ENCODE data around the gene TGFBR3. TPM values are rescaled to one million over a fixed set of nuclear protein-coding genes. Genes with fewer than 3 reads are reported as not detected.
A peak's percentile ranks its signal among the peaks of the same experiment; 100 is the strongest.

The TGFBR3 gene
- total and polyA plus RNA-seq, 9 of the 15 experiments (the other 6 are each of a cell fraction or from before 2014, with no cell fraction given), result 3.6 to 32.4 (median 15.6) TPM

DNA sequence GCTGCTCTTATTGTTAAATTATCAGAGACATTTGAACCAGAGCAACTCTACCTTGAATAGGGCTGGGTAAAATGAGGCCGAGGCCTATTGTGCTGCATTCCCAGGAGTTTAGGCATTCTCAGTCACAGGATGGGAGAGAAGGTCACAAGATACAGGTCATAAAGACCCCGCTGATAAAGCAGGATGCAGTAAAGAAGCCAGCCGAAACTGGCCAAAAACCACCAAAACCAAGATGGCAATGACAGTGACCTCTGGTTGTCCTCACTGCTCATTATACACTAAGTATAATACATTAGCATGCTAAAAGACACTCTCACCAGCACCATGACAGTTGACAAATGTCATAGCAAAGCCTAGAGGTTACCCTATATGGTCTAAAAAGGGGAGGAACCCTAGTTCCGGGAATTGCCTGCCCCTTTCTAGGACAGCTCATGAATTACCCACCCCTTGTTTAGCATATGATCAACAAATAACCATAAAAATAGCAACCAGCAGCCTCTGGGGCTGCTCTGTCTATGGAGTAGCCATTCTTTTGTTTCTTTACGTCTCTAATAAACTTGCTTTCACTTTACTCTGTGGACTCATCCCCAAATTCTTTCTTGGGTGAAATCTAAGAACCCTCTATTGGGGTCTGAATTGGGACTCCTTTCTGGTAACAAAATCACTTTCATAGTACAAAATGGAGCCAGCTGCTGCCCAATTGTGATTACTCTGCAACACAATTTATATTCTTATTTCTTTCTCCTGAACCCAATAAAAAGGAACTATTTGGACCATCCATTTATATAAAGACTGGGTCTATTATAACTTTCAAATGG lies 179.6 kb downstream of the TGFBR3 start (continued):
- TF ChIP-seq TGIF2 (CRISPR knock-in tag; IDR thresholded peaks at IDR 0.05) (no peak), NFIX (CRISPR knock-in tag; IDR thresholded peaks at IDR 0.05; ENCODE audit: low read depth) (peak; percentile 19; the same call in 1 of the 2 replicates), KHSRP (IDR thresholded peaks at IDR 0.05) (no peak), NBN (IDR thresholded peaks at IDR 0.05; ENCODE audit: low read depth) (0 out of 2 replicates have a peak, but pooled peaks have one; percentile 61), AFF4 (CRISPR knock-in tag; IDR thresholded peaks at IDR 0.05) (no peak), ARID3A (IDR thresholded peaks at IDR 0.05; ENCODE audit: borderline replicate concordance, low read depth, low read length) (peak; percentile 68; the same call in 1 of the 2 replicates), SREBF2 (CRISPR knock-in tag; IDR thresholded peaks at IDR 0.05) (no peak), PURB (CRISPR knock-in tag; IDR thresholded peaks at IDR 0.05; ENCODE audit: low read depth) (no peak), ZNF589 (CRISPR knock-in tag; IDR thresholded peaks at IDR 0.05; ENCODE audit: low read depth) (peak; percentile 98), ZBTB43 (CRISPR knock-in tag; IDR thresholded peaks at IDR 0.05) (no peak), ZNF695 (CRISPR knock-in tag; IDR thresholded peaks at IDR 0.05) (no peak), ZNF609 (CRISPR knock-in tag; IDR thresholded peaks at IDR 0.05; ENCODE audit: borderline replicate concordance) (no peak)
- TF ChIP-seq, protein P1, sequence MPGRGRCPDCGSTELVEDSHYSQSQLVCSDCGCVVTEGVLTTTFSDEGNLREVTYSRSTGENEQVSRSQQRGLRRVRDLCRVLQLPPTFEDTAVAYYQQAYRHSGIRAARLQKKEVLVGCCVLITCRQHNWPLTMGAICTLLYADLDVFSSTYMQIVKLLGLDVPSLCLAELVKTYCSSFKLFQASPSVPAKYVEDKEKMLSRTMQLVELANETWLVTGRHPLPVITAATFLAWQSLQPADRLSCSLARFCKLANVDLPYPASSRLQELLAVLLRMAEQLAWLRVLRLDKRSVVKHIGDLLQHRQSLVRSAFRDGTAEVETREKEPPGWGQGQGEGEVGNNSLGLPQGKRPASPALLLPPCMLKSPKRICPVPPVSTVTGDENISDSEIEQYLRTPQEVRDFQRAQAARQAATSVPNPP (IDR thresholded peaks at IDR 0.05; ENCODE audit: borderline replicate concordance, insufficient read depth, insufficient read length), result no peak
